Stimulated activated CD4-positive, alpha-beta T cell treated with anti-CD3 and anti-CD28 coated beads, Interleukin-4, amount 100 ng/mL, for 24 hours (primary cell): Measurements from ENCODE around the gene EBF3.

Experiments used
- DNase-seq: peaks from one replicate; pipeline ENCODE4 v3.0.0-alpha.2; 2020

Gene EBF3

DNA sequence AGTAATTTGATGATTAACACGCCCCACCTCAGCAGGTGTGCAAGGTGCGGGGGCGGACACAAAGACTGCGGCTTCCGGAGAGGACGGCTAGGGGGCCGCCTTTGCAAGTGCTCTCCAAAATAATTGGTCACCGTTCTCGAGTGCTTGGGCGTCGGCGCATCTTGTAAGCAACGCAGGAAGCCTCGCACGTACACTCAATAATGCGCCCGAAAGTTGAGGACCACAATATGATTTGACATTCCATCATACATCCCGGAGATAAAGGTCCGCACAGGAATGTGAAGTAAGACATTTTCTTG is 114.7 kb downstream of the EBF3 start:
- DNase-seq = no peak

GRCh38 chr10:129848696-129849451 is 115.2 kb downstream of the EBF3 start:
- no peak for DNase-seq

DNA sequence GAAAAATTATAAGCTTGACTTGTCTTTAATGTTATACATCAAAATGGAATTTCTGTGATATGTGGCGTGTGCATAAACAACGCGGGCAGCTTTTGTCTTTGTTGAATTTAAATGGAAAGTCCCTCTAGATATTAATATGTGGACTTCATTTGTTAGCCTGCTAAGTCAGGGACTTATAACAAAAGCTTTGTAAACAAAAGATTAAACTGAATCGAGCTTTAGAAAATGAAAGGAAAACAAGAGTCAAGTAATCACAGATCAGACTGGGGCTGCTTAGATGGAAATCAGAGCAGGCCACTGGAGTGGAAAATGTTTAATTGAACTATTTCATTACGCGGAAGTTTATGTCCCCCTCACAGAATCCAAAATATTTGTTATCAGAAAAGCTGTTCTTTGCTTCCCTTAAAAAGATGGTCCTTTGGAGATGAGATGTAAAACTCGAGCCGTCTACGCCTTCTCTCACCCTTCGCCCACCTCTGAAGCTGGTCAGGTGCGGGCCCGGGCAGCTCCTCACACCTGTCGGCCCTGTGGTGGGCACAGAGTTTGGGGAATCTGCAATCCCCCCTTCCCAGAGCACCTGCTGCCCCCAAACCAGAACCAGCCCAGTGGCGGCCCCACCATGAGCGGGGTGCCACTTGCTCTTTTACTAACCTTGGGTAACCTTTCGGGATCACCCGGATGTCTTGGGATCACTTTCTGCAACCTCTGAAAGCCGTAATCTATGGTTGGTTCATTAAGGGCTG is 116.2 kb downstream of the EBF3 start:
- DNase-seq = no peak

GRCh38 chr10:129846991-129847391 is 117.1 kb downstream of the EBF3 start:
- DNase-seq = no peak

DNA sequence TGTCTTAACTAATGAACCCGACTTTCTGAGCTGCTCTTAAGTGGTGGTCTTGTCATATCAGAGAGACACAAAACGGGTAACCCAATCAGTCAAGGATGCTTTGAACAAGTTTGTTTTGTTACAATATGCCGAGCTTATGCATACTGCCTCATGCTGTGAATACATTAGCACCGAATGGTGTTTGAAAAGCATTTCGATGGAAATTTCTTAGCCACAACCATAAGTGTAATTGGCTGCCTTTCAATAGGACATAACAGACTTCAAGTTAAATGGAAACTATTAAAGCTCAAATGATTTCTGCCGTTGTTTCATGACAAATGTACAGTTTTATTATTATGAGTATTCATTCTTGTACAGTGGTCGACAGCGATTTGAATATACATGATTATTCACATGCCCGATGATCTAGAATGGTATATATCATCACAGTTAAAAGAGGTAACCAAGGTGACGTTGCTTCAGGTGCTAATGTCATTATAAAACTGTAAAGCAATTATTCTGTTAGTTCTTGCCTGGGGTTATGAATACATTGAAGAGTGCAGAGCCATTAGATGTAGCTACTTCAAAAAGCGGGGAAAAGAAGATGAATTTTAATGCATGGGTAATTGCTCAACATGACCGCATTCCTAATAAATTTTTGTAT is 118.8 kb downstream of the EBF3 start:
- no peak for DNase-seq

DNA sequence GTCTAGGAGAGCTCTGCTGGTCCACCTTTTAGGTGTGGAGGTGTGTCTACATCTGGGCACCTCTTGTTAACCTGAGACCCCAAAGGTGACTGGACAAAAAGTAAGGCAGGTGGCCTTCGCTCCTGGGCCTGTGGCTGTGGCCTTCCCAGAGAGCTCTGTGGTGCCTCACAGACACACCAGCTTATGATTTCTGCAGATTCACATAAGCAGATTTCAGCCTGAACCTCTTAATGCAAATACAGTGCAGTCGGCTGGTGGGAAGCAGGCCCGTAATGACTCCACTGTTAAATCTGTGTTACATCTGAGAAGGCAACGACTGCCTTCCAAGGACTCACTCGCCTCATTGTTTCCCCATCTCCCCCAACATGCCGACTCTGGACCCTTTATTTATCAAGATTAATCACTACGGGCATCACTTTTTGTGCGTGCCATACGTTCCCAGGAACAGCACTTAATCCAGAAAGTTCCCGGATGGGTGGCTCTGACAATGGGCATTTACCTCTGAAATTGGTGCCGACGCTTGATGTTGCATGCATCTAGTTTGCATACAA is 119.8 kb downstream of the EBF3 start:
- no peak for DNase-seq

GRCh38 chr10:129843702-129844101 is 120.4 kb downstream of the EBF3 start:
- DNase-seq = no peak

- DNase-seq = no peak
These were observed 120.9 kb downstream of the EBF3 start for GRCh38 chr10:129843131-129843541.

- no peak for DNase-seq
These were observed 122.0 kb downstream of the EBF3 start for GRCh38 chr10:129842031-129842430.

GRCh38 chr10:129841590-129841989 is 122.5 kb downstream of the EBF3 start:
- no peak for DNase-seq

GRCh38 chr10:129841071-129841470 is 123.0 kb downstream of the EBF3 start:
- no peak for DNase-seq

- no peak for DNase-seq
These were observed 123.9 kb downstream of the EBF3 start for GRCh38 chr10:129840196-129840590.

- no peak for DNase-seq
These were observed 124.5 kb downstream of the EBF3 start for GRCh38 chr10:129839285-129840195.

- no peak for DNase-seq
These were observed 125.3 kb downstream of the EBF3 start for GRCh38 chr10:129838794-129839193.

- DNase-seq = no peak
These were observed 126.0 kb downstream of the EBF3 start for GRCh38 chr10:129837909-129838582.

DNA sequence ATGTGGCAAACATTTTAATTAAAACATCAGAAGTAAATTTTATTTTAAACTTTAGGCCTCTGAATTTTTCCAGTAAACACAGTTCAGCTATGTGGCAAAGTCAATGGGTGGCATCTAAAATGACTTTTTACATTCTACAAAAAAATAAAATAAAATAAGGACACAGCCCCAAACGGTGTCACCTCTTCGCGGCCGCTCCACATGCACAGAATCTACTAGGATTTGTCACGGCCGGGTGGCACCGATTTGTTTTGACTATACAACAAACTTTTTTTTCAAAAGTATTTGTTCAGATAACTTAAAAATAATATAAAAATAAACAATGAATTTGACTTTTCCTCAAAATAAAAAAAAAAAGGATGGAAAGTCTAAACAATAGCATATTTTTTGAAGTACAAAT is 127.8 kb downstream of the EBF3 start:
- no peak for DNase-seq

DNA sequence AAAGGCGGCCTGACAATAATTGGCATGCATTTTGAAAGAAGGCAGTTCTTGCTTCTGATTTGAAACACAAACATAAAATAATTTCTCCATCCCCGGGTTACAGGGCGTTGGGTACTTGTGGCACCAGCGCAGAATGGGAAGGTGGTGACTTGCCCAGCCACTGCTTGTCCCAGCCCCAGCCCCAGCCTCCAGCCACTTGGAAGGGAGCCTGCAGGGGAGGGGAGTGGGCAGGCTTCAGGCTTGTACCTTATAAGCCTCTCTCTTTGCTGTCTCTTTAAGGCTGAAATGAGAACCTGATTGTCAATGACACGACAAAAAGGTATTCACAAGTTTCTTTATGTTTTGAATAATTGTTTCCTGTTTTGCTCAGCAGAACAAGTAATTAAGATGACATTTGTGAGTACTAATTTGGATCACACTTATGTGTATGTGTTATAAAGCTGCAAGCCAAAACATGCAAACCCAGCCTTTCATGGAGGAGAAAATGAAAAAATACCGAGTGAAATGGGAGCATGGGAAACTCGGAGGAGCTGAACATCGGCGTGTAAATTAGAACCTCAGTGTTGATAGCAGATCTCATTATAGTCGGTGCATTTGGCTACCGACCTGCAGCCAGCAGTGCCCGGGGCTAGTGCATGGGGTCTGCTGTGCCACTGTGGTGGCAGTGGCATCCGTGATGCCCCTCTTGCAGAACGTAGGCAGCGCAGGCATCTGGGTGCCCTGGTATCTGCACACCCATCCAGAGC is 129.9 kb downstream of the EBF3 start:
- DNase-seq = no peak

DNA sequence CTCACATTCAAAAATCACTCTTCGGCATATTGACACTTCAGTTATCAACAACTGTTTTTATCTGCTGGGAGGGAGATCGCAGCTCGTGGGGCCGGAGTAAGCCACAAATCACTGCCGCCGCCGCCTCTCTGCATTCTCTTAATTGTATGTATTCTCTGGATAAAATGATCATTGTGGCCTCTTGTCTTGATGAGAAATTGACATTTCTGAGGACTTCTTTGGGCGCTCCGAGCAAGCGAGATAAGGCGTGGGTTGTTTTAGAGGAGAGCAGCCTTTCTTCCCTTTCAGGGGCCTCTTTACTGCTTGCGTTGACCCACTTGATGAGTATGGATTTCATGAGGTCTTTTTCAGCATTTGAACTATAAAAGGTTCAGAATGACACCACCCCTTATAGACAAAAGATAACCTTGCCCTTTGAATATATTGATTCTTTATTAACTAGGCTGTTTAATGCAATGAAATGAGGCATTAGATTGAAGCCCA is 130.6 kb downstream of the EBF3 start:
- DNase-seq = no peak

DNA sequence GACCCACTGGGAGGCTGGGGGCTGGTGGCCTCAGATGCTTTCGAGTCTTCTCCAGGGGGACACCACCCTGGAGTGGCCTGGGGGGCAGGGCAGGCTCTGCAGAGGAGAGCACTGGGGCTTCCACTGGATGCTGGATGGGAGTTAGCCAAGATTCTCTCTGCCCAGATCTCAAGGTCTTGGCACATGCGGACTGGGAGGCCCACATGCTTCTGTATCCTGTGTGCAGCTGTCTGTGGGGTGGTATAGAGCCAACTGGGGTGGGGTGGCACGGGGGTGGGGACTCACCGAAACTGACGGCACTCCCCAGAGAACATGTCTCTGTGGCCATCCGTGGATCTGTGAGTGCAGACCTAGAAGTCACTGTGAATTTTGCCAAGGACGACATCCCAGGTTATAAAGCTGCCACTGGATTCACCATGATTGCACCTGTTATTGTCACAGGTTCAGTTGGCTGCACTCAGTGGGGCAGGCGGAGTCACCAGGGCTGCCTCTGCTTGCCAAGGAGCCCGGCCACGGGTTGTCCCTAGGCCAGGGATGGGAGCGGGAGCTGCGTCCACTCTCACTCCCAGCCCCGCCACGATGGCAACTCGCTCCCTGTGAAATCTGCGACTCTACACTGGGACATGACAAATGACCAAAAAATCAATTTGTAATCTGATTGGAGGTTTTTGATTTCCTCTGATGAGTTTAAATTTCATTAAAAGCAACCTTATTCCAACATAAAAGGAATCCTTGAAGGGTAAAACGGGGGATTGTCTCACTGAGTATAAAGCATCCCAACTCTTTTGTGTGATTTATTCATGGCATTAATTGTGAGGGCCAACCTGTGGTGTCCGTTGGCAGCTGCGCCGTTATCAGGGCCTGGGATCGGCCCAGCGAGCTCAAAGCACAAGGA is 131.3 kb downstream of the EBF3 start:
- no peak for DNase-seq

- no peak for DNase-seq
These were observed 132.9 kb downstream of the EBF3 start for GRCh38 chr10:129831150-129831549.
